NK-92 (cell line): ENCODE data around the gene LTBP1.
"Not testable (repeated sequence)": the region's sequence is repeated elsewhere in the genome, so short reads cannot be mapped to it uniquely, and the experiment has no call there.

ENCODE experiments used
- DNase-seq: peaks from one replicate; lab custom pipeline; 2025; ENCODE audit not compliant: unreplicated experiment; lab: John Stamatoyannopoulos, UW

The LTBP1 gene

GRCh38 chr2:33369191-33369590 is 422.4 kb downstream of the LTBP1 start:
- DNase-seq: no peak

GRCh38 chr2:33370636-33371265 is 424.0 kb downstream of the LTBP1 start:
- no peak for DNase-seq

DNA sequence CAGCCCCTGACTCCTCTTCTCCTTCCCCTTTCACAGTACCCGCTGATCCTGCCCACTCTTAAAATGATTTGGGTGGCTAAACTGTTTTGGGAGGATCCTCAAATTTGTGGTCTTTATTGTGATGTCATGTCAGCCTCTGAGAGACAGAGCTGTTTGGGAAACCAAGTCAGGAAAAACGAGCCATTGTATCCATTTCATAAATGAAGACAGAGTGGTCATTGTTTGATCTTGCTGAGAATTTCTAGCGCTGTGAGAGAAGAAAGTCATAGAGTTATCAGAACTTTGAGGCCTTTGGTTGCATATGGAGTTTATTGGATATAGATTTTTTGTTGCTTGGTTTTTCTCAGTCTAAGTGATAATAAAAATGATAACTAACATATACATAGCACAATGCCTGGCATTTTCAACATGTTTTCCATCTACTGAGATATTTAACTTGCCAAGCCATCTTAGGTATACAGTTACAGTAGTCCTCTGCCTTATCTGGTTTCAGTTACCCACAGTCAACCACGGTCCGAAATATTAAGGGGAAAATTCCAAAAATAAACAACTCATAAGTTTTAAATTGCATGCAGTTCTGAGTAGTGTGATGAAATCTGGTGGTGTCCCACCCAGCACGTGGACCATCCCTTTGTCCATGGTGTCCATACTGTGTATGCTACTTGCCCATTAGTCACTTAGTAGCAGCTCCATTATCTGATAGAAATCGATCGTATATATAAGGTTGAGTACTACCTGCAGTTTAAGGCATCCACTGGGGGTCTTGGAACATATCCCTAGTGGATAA is 424.7 kb downstream of the LTBP1 start:
- DNase-seq: no peak

GRCh38 chr2:33372940-33373553 is 426.3 kb downstream of the LTBP1 start:
- no peak for DNase-seq

- DNase-seq: no peak
Observed at GRCh38 chr2:33373986-33374385, 427.2 kb downstream of the LTBP1 start.

DNA sequence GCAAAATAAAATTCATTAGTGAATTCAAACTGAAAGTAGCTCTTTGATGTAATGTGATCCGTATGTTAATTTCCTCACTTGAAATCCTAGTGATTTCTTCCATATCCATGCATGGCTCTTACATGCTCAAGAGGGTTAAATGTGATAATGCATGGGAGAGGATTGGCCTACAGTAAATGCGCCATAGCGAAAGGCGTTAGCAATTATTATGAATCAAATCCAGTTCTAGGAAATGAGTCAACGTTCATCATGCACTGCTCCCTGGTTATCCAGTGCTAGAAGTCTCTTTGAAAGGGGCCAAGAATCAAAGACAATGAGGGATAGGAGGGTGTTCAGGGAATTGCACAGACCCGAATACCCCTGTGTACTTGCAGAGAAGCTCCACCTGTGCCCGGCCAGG is 428.3 kb downstream of the LTBP1 start:
- no peak for DNase-seq

GRCh38 chr2:33377048-33377447 is 430.3 kb downstream of the LTBP1 start:
- DNase-seq: no peak

DNA sequence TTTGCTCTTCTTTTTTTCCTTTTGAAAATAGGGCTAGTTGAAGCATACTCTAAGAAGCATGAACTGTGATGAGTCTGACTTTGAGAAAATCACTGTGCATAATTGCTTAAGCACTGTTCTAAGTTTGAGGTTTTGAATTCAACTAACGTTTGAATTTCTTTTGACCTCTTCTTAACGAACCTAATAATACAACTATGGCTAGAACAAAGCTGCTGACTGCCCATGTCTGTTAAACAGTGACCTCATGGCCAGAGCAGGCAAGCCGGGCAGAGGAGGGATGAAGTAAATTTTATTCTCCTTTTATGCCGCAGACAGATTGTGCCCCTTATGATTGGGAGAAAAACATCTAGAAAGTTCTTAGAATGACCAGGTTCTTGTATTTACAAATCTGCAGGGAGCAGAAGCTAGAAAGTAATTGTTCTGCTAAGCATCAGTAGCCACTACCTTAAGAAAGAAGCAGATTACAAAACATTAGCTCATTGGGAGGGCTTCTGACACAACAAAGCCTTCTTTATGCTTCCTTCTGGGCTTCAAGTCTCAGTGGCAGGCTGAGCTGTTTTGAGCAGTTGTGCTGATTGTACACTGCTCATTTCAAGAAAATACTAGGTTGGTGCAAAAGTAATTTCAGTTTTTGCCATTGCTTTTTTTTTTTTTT is 431.9 kb downstream of the LTBP1 start:
- DNase-seq: no peak

GRCh38 chr2:33380001-33380609 is 433.4 kb downstream of the LTBP1 start:
- DNase-seq: no peak

GRCh38 chr2:33380719-33381118 is 434.0 kb downstream of the LTBP1 start:
- no peak for DNase-seq

- no peak for DNase-seq
Observed at GRCh38 chr2:33381301-33381858, 434.6 kb downstream of the LTBP1 start.

- no peak for DNase-seq
Observed at GRCh38 chr2:33383855-33384598, 437.3 kb downstream of the LTBP1 start.

- no peak for DNase-seq
Observed at GRCh38 chr2:33384599-33384961, 437.8 kb downstream of the LTBP1 start.

DNA sequence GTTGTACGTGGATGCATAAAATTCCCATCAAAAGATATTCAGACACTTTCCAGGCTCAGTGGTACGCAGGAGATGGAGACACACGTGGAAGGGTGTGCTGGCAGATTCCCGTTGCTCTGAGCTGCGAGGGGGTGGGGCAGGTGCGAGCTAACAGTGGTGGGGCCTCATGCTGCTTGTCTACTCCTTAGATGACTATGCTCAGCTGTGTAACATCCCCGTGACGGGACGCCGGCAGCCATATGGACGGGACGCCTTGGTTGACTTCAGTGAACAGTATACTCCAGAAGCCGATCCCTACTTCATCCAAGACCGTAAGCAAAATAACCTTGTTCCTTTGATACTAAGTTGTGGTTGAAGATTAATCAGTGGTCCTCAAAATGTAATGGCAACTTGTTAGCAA is 442.2 kb downstream of the LTBP1 start:
- DNase-seq: no peak

DNA sequence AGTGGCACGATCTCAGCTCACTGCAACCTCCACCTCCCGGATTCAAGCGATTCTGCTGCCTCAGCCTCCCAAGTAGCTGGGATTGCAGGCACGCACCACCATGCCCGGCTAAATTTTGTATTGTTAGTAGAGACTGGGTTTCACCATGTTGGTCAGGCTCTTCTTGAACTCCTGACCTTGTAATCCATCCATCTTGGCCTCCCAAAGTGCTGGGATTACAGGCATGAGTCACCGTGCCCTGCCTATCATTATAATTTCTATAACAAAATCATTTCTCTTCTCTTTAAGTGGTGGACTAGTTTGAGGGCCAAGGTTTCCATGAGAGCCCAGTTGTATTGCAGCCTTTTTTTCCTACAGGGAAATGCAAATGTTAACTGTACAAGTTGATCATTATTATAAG is 442.9 kb downstream of the LTBP1 start:
- DNase-seq: not testable (repeated sequence)

DNA sequence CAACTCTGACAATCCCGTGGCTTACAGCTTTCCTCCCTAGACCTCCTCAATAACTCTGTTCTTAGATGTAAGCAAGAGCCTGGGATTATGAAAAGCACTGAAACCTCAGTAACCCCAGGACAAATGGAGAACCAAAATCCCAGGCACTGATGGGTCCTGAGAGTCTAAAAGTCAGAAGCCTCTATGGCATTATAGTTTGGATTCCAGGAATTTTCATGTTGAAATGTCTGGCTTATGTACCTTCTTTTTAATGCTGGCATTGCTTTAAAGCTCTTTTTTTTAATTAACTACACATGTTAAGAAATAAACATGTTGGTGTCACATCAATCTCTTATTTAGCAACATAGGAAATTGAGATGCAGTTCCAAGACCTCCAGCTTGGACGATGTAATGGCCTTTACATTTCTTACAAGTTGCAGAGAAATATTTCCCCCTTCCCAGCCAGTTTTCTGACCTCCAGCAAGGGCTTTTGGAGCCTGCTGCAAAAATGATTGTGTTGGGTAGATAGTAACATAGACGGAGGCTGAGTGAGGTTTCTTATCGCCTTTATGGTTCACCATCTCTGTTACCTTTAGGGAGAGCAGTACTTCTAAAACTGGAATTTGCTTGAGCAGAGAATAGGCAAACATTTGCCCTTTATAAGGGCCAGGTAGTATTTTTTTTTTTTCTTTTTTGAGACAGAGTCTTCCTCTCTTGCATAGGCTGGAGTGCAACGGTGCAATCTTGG is 444.9 kb downstream of the LTBP1 start:
- DNase-seq: no peak

DNA sequence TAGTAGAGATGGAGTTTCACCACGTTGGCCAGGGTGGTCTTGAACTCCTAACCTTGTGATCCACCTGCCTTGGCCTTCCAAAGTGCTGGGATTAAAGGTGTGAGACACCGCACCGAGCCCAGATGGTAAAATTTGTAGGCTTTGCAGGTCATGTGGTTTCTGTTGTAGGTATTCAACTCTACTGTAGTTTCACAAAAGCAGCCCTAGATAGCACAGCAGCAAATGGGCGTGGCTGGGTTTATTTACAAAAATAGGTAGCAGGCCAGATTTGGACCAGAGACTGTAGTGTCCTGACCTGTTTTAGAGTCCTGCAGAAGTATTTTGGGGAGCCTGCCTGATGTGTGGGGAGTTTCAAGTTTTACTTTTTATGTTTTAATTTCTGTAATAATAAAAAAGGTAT is 445.6 kb downstream of the LTBP1 start:
- no peak for DNase-seq

- DNase-seq: no peak
Observed at GRCh38 chr2:33395034-33395433, 448.3 kb downstream of the LTBP1 start.

GRCh38 chr2:33395655-33396249 is 449.0 kb downstream of the LTBP1 start:
- no peak for DNase-seq
